Body of pancreas (tissue), 4 donors: ENCODE results near the gene EPHB1. TPM values are rescaled to one million over a fixed set of nuclear protein-coding genes. Genes with fewer than 3 reads are reported as not detected.

Experiments used
- ATAC-seq: fragments of 150-250 bp; one replicate; pipeline ENCODE4 v1.9.1; 2016
- DNase-seq, 4 donors: peaks; one replicate each; pipeline ENCODE4 v3.0.0-alpha.2; 2019
- H3K27ac ChIP-seq, 4 donors: fragments of 200-600 bp; sonication (generic); 1 replicate in 3 of 4; 2 replicates in 1 of 4; pipeline versions ENCODE4 v1.5.1 to v1.6.1; 2016 to 2019; ENCODE audit warnings: mild to moderate bottlenecking in 1 of 4, mixed read lengths in 1 of 4, moderate library complexity in 1 of 4
- H3K27me3 ChIP-seq, 2 donors: fragments of 200-600 bp; sonication (generic); one replicate each; pipeline ENCODE4 v1.6.0; 2016; ENCODE audit warnings: mild to moderate bottlenecking in 1 of 2
- H3K36me3 ChIP-seq, 2 donors: fragments of 200-600 bp; sonication (generic); replicated peaks in 1 of 2; 2 replicates each; pipeline ENCODE4 v1.5.1; 2016; ENCODE audit warnings: low read depth in 2 of 2; ENCODE audit not compliant: insufficient read depth in 1 of 2
- H3K4me1 ChIP-seq: fragments of 200-600 bp; sonication (generic); one replicate; pipeline ENCODE4 v1.6.0; 2016
- H3K4me3 ChIP-seq, 2 donors: fragments of 200-600 bp; sonication (generic); 1 replicate in 1 of 2; 2 replicates in 1 of 2; pipeline ENCODE4 v1.5.1; 2016 to 2019
- H3K9me3 ChIP-seq, 3 donors: fragments of 200-600 bp; sonication (generic); 1 replicate in 2 of 3; 2 replicates in 1 of 3; pipeline ENCODE4 v1.5.1; 2016
- POLR2A ChIP-seq, 3 donors: fragments of 450-650 bp; IDR thresholded peaks; one replicate each; pipeline ENCODE4 v1.6.1; 2016; ENCODE audit warnings: antibody characterized with exemption in 3 of 3, mild to moderate bottlenecking in 2 of 3
- WGBS, 2 donors: methylation state at CpG; one replicate each; pipeline ENCODE4 v1.1.5; 2017; 5-methylcytosine and 5-hydroxymethylcytosine counted together
- intact Hi-C: fragments of 100-400 bp; cut with DNase I; formaldehyde crosslinking; loops from one replicate; pipeline ENCODE4 v1.15.1; 2023
- total RNA-seq, 2 donors: library from RNA; depleted of rRNA; stranded (reverse); fragments of >200 nt; gene quantifications; one replicate each; pipeline ENCODE4 v1.1.0, GENCODE V29; 2016
- TF ChIP-seq, protein P1 (sequence below), 7 experiments: fragments of 450-650 bp in 4 of 7; fragments of 200-600 bp in 3 of 7; sonication (generic) in 3 of 7; IDR thresholded peaks; one replicate each; pipeline ENCODE4 v1.5.1; 2016 to 2019; ENCODE audit warnings: antibody characterized with exemption in 7 of 7

The EPHB1 gene
- total RNA-seq, 2 donors from 2014 or later: 1.3 TPM; not detected in 1

DNA sequence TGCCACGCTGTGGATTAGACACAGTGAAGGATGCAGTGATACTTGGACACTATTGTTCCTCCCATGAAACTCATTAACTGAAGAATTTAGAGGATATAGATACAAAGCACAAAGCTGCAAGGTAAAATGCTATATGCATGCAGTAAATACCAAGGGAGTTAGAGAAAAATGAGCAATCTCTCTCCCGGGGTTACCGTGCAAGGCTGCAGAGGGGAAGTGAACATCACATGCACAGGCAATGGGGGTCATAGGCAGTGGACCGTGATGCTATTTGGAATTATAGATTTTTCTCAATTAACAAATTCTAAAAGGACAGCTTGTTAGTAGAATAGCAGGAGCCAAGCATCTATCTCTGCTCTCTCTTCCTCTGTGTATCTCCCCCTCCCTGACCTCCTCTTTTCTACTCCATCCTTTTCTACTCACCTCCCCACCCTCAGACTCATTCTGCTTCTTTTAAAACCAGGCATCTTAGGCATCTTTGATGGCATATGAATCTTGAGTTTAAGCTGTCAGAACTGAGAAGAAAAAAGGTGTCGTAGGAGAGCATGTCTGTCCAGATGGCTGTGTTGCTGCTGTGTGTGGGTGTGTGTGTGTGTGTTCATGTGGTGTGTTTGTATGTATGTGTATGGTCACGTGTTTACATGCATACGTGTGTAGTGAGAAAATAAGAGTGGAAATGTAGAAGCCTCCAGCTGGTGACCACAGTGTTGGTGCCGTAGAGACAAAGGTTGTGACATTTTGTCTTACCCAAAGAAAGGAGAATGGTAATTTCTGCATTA is 339.0 kb downstream of the EPHB1 start:
- ATAC-seq (no peak), DNase-seq (no peak)
- TF ChIP-seq, protein P1, sequence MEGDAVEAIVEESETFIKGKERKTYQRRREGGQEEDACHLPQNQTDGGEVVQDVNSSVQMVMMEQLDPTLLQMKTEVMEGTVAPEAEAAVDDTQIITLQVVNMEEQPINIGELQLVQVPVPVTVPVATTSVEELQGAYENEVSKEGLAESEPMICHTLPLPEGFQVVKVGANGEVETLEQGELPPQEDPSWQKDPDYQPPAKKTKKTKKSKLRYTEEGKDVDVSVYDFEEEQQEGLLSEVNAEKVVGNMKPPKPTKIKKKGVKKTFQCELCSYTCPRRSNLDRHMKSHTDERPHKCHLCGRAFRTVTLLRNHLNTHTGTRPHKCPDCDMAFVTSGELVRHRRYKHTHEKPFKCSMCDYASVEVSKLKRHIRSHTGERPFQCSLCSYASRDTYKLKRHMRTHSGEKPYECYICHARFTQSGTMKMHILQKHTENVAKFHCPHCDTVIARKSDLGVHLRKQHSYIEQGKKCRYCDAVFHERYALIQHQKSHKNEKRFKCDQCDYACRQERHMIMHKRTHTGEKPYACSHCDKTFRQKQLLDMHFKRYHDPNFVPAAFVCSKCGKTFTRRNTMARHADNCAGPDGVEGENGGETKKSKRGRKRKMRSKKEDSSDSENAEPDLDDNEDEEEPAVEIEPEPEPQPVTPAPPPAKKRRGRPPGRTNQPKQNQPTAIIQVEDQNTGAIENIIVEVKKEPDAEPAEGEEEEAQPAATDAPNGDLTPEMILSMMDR (IDR thresholded peaks at IDR 0.05): no peak
- no peak for TF ChIP-seq POLR2A (IDR thresholded peaks at IDR 0.05)
- no peaks in the 10 kb centered on the region for H3K36me3 ChIP-seq
- H3K9me3 ChIP-seq: no peaks in the 10 kb centered on the region
- intact Hi-C loops: no loop called here
- H3K27me3 ChIP-seq: no peaks in the 10 kb centered on the region
- H3K4me3 ChIP-seq: no peak overlapping the region
- no peaks in the 10 kb centered on the region for H3K4me1 ChIP-seq
- whole genome bisulfite sequencing, 2 donors: 68 to 69% methylated on average over 8 of the region's 8 CpGs
- H3K27ac ChIP-seq: no peak overlapping the region

DNA sequence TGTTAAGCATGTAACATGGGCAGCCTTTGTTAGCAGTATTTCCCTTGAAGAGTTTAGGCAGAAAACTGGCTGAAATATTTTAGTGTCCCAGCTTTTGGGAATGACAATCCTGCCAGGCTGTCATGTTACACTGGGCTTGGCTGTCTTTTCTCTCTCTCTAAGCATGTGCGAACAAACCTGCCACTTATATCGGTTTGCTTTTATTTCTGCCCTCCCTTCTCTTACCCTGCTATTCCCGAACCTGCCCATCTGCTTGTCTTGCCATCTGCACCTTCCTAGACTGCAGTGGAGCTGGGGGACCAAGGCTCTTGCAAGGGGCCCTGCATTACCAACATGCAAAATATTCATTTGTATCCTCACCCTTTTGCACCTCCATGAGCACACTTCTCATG is 339.6 kb downstream of the EPHB1 start:
- Histone ChIP-seq H3K4me1 (no peaks in the 10 kb centered on the region), H3K9me3 (no peaks in the 10 kb centered on the region), H3K4me3 (no peak overlapping the region), H3K27ac (no peak overlapping the region), H3K36me3 (no peaks in the 10 kb centered on the region), H3K27me3 (no peaks in the 10 kb centered on the region)
- ATAC-seq (no peak), DNase-seq (no peak)
- TF ChIP-seq, protein P1 (IDR thresholded peaks at IDR 0.05): no peak
- no peak for TF ChIP-seq POLR2A (IDR thresholded peaks at IDR 0.05)
- 45 to 67% methylated on average over 3 of the region's 3 CpGs for whole genome bisulfite sequencing, 2 donors
- intact Hi-C loops: no loop called here

DNA sequence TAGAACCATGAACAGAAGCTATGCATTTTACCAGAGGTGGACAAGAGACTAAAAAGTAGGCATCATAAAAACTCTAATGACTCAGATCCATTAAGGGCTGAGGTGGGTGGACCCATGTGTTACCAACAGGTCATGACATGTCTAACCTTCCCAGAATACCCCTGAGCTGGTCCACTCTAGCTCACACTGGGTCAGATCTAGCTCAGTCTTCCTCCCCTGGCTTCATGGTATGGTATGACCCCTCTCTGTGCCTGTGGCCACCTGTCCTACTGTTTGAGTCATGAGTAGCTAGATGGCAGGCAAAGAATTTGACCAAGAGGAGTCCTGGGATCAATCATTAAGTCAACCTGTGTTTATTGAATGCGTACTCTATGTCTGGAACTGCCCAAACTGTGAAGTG is 340.4 kb downstream of the EPHB1 start:
- TF ChIP-seq, protein P1 (IDR thresholded peaks at IDR 0.05): no peak
- TF ChIP-seq POLR2A (IDR thresholded peaks at IDR 0.05): no peak
- Histone ChIP-seq H3K4me3 (no peak overlapping the region), H3K4me1 (no peaks in the 10 kb centered on the region), H3K9me3 (no peaks in the 10 kb centered on the region), H3K27ac (no peak overlapping the region), H3K27me3 (no peaks in the 10 kb centered on the region), H3K36me3 (no peaks in the 10 kb centered on the region)
- intact Hi-C loops: no loop called here
- 56 to 81% methylated on average over 1 of the region's 1 CpG for WGBS, 2 donors
- ATAC-seq: no peak
- no peak for DNase-seq

DNA sequence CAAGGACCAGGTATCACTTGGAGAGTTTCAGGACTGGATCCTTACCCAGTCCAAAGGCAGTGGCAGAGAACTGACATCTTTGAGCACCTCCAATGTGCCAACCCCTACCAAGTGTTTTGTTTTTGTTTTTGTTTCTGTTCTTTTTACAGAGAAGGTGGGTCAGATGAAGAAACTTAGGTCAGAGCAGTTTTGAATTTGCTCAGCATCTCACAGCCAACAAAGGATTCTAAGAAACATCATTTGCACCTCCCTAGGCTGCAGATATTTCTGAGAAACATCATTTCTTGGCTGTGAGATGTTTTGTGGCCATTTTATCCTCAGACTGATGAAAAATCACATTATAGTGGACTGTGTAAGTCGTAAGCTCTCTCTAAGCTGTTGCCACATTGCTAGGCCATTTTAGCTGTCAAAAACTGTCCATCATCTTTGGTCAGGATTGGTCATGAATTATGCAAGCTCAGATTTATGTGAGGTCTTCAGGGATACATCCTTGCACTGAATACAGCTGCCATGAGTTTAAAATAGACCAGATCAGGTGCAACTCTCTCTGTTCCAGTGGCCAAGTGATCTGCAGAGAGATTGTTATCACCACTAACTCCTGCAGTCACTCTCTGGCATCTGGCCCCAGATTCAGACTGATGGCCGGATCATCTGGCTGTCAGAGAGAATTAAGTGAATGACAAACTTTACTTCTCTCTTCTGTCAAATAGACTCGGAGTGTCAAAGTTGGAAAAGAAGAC is 341.5 kb downstream of the EPHB1 start:
- Histone ChIP-seq H3K27ac (no peak overlapping the region), H3K36me3 (no peaks in the 10 kb centered on the region), H3K4me1 (no peaks in the 10 kb centered on the region), H3K9me3 (no peaks in the 10 kb centered on the region), H3K4me3 (no peak overlapping the region), H3K27me3 (no peaks in the 10 kb centered on the region)
- intact Hi-C loops: no loop called here
- no peak for DNase-seq
- WGBS, 2 donors: 50 to 63% methylated on average over 3 of the region's 3 CpGs
- TF ChIP-seq POLR2A (IDR thresholded peaks at IDR 0.05): no peak
- TF ChIP-seq, protein P1 (IDR thresholded peaks at IDR 0.05): no peak
- ATAC-seq: no peak
